GM23248 (cell line): Measurements from ENCODE around the gene SLC7A10. TPM values are rescaled to one million over a fixed set of nuclear protein-coding genes. Genes with fewer than 3 reads are reported as not detected.

ENCODE experiments used
- DNase-seq: peaks from one replicate; pipeline ENCODE4 v3.0.0-alpha.2; 2015
- H2AFZ ChIP-seq: fragments of 200-600 bp; sonication (generic); 2 replicates; pipeline ENCODE4 v1.6.1; 2016; ENCODE audit warnings: antibody characterized with exemption
- H3F3A ChIP-seq: fragments of 200-600 bp; sonication (generic); 2 replicates; pipeline ENCODE4 v1.6.1; 2016; ENCODE audit warnings: mild to moderate bottlenecking, antibody characterized with exemption, mixed run types; ENCODE audit not compliant: insufficient read depth
- H3K27ac ChIP-seq: fragments of 200-600 bp; sonication (generic); 2 replicates; pipeline ENCODE4 v1.5.1; 2016; ENCODE audit warnings: mild to moderate bottlenecking
- H3K27me3 ChIP-seq: fragments of 200-600 bp; sonication (generic); replicated peaks from 2 replicates; pipeline ENCODE4 v1.6.1; 2016; ENCODE audit warnings: mild to moderate bottlenecking; ENCODE audit not compliant: insufficient read depth
- H3K36me3 ChIP-seq: fragments of 200-600 bp; sonication (generic); 2 replicates; pipeline ENCODE4 v1.6.1; 2016; ENCODE audit warnings: low read depth, mild to moderate bottlenecking
- H3K4me1 ChIP-seq: fragments of 200-600 bp; sonication (generic); 2 replicates; pipeline ENCODE4 v1.6.1; 2016; ENCODE audit warnings: mild to moderate bottlenecking; ENCODE audit not compliant: insufficient read depth
- H3K4me2 ChIP-seq: fragments of 200-600 bp; sonication (generic); one replicate; pipeline ENCODE4 v1.6.1; 2016; ENCODE audit warnings: mild to moderate bottlenecking; ENCODE audit not compliant: unreplicated experiment
- H3K4me3 ChIP-seq: fragments of 200-600 bp; sonication (generic); 2 replicates; pipeline ENCODE4 v1.5.1; 2016; ENCODE audit warnings: mild to moderate bottlenecking
- H3K79me2 ChIP-seq: fragments of 200-600 bp; sonication (generic); 2 replicates; pipeline ENCODE4 v1.6.1; 2016; ENCODE audit warnings: mild to moderate bottlenecking; ENCODE audit not compliant: insufficient read depth
- H3K9ac ChIP-seq: fragments of 200-600 bp; sonication (generic); 2 replicates; pipeline ENCODE4 v1.6.1; 2016; ENCODE audit warnings: mild to moderate bottlenecking
- H3K9me2 ChIP-seq: fragments of 200-600 bp; sonication (generic); 2 replicates; pipeline ENCODE4 v1.6.1; 2016; ENCODE audit warnings: mixed run types, mild to moderate bottlenecking, moderate library complexity; ENCODE audit not compliant: insufficient read depth
- H3K9me3 ChIP-seq: fragments of 200-600 bp; sonication (generic); one replicate; pipeline ENCODE4 v1.6.1; 2017; ENCODE audit warnings: low read depth
- H4K20me1 ChIP-seq: fragments of 200-600 bp; sonication (generic); 2 replicates; pipeline ENCODE4 v1.6.0; 2016; ENCODE audit not compliant: insufficient read depth
- EZH2 ChIP-seq: fragments of 200-600 bp; sonication (generic); IDR thresholded peaks from 2 replicates; pipeline ENCODE4 v1.6.1; 2018; ENCODE audit warnings: antibody characterized with exemption, mild to moderate bottlenecking; ENCODE audit not compliant: insufficient read depth, poor library complexity, severe bottlenecking
- EZH2phosphoT487 ChIP-seq: fragments of 200-600 bp; sonication (generic); IDR thresholded peaks from 2 replicates; pipeline ENCODE4 v1.6.1; 2018; ENCODE audit warnings: antibody characterized with exemption, moderate library complexity, mild to moderate bottlenecking, low read depth; ENCODE audit not compliant: insufficient read depth
- WGBS, 2 experiments: methylation state at CpG; one replicate each; pipeline ENCODE4 v1.1.6; 2015 to 2017; ENCODE audit warnings: low lambda C conversion rate in 2 of 2, low coverage in 1 of 2; ENCODE audit errors: missing lambda C conversion rate in 2 of 2; 5-methylcytosine and 5-hydroxymethylcytosine counted together
- in situ Hi-C: fragments of 300-500 bp; cut with MboI; formaldehyde crosslinking; loops from 2 replicates; pipeline ENCODE4 v1.15.0; 2020
- polyA plus RNA-seq: library from polyadenylated mRNA; unstranded; fragments of >200 nt; fragmentation: Nextera tagmentation; extraction: Ambion mirVana; gene quantifications from 2 replicates; pipeline ENCODE4 v1.2.1, GENCODE V29; 2016
- total RNA-seq: library from RNA; depleted of rRNA; stranded (reverse); fragments of >200 nt; shearing (Covaris generic); gene quantifications from 2 replicates; pipeline ENCODE4 v1.2.3, GENCODE V29; 2014

The SLC7A10 gene
- total and polyA plus RNA-seq, 2 experiments from 2014 or later, result not detected

DNA sequence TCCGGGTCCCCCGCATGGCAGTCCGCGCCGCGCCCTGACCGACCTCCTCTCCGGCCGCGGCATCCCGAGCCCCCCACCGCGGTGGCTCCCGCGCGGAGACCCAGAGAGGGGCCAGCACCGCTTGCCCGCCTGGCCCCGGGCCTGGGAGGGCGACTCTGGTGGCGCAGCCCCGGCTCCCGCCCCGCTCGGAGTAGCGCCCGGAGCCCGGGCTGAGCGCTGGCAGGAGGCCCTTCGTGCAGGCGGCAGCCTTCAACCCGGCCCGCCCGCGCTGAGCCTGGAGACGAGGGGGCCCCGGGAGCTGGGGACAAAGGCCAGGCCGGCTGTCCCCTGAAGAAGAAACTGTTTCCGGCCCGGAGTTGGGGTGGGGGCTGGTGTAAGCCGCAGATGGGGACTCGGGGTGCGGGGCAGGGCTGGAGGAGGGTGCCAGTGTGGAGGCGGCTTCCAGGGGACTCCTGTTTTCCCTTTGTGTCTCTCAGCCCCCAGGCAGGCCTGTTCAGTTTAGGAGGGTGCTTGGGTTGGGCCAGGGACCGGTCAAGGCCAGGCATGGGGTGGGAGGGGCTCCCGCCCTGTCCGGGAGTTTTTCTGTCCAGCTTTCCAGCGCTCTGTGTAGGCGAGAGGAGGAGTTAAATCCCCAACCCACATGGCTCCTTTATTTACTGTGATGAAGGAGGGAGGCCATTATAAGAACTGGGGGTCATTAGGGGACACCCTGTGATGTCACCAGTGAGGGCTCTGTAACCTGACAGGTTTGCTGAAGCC is 30.6 kb downstream of the SLC7A10 start:
- TF ChIP-seq EZH2phosphoT487 (no peak), EZH2 (no peak)
- peak; percentile 70 for DNase-seq

DNA sequence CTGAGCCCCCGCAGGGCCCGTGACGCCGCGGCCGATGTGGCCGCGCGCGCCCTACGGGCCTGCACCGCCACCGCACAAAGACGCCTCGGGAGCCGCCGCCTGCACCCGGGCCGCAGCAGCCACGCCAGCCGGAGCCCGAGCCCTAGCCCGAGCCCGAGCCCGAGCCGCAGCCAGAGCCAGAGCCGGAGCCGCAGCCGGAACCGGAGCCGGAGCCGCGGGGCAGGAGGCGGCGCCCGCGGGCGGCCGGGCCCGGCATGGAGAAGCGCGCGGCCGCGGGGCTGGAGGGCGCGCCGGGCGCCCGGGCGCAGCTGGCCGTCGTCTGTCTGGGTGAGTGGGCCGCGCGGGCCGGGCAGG is 31.1 kb downstream of the SLC7A10 start:
- H3K36me3 ChIP-seq, result no peaks in the 10 kb centered on the region
- H2AFZ ChIP-seq, result peak overlapping the region; percentile 77
- H3K27ac ChIP-seq, result no peak overlapping the region
- H3K4me3 ChIP-seq, result peak overlapping the region; percentile 78
- H3F3A ChIP-seq, result no peaks in the 10 kb centered on the region; the same call in 1 of the 2 replicates
- H3K79me2 ChIP-seq, result no peaks in the 10 kb centered on the region
- H3K27me3 ChIP-seq, result no peaks in the 10 kb centered on the region; the same call in 1 of the 2 replicates
- H4K20me1 ChIP-seq, result no peaks in the 10 kb centered on the region
- peak overlapping the region; percentile 73 for H3K9ac ChIP-seq
- DNase-seq, result peak; percentile 55
- no peak for TF ChIP-seq EZH2
- TF ChIP-seq EZH2phosphoT487, result no peak
- no peaks in the 10 kb centered on the region for H3K9me2 ChIP-seq
- in situ Hi-C loops, result no loop called here
- 0 to 2% methylated on average over 32 to 36 of the region's 57 CpGs for WGBS, 2 experiments
- H3K4me1 ChIP-seq, result peaks cover 4% of the 10 kb centered on the region; the same call in 1 of the 2 replicates
- no peaks in the 10 kb centered on the region for H3K9me3 ChIP-seq
- peak overlapping the region; percentile 86 for H3K4me2 ChIP-seq

More for the DNA sequence above, 30.6 kb downstream of the SLC7A10 start:
- Histone ChIP-seq H3K36me3 (no peaks in the 10 kb centered on the region), H3K4me1 (peaks cover 4% of the 10 kb centered on the region; the same call in 1 of the 2 replicates), H2AFZ (peak overlapping the region; percentile 77), H3K9me2 (no peaks in the 10 kb centered on the region), H3F3A (no peaks in the 10 kb centered on the region; the same call in 1 of the 2 replicates), H3K9me3 (no peaks in the 10 kb centered on the region), H3K79me2 (no peaks in the 10 kb centered on the region), H3K27me3 (no peaks in the 10 kb centered on the region; the same call in 1 of the 2 replicates), H4K20me1 (no peaks in the 10 kb centered on the region), H3K9ac (peak overlapping the region; percentile 73), H3K27ac (no peak overlapping the region), H3K4me3 (peak overlapping the region; percentile 78), H3K4me2 (peak overlapping the region; percentile 86)
- in situ Hi-C loops, result no loop called here
- 3% methylated on average over 16 to 35 of the region's 49 CpGs for WGBS, 2 experiments

DNA sequence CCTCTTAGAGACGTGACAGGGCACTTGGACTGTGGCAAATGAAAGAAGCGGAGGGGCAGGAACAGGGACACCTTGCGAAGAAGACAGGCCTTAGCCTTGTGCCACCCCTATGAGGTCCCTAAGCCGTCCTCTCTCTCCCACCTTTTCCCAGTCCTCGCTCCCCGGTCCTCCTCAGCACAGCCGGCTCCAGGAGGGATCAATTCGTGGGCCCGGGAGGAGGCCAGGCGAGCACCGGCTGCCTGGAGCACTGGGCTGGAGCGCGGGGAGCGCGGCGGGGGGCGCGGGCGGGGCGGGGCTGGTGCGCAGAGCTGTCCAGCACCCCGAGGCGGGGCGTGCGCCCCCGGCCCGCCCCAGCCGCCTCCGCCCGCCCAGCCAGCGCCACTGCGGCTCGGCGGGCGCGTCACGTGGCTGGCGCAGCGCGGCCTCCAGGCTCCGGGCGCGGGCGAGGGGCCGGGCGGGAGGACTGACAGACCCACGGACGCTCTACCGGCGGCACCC is 31.7 kb downstream of the SLC7A10 start, which contains the start of gene LRP3:
LRP3 (plus strand) TSS at position 466 of the 498 bp plus-strand sequence. CDS start 456 bp downstream, outside the sequence.
- no peaks in the 10 kb centered on the region; the same call in 1 of the 2 replicates for H3K27me3 ChIP-seq
- WGBS, 2 experiments, result 6 to 21% methylated on average over 8 to 35 of the region's 50 CpGs
- peak within 1 kb of the TSS; percentile 78 for H3K4me3 ChIP-seq
- no peak within 1 kb of the TSS for H3K27ac ChIP-seq
- H2AFZ ChIP-seq, result peak within 1 kb of the TSS; percentile 77
- no peaks in the 10 kb centered on the region for H4K20me1 ChIP-seq
- no peaks in the 10 kb centered on the region; the same call in 1 of the 2 replicates for H3F3A ChIP-seq
- peak within 1 kb of the TSS; percentile 73 for H3K9ac ChIP-seq
- H3K79me2 ChIP-seq, result no peaks in the 10 kb centered on the region
- DNase-seq, result peak; percentile 54
- H3K36me3 ChIP-seq, result no peaks in the 10 kb centered on the region
- no peak for TF ChIP-seq EZH2phosphoT487
- no peak for TF ChIP-seq EZH2
- no peaks in the 10 kb centered on the region for H3K9me3 ChIP-seq
- in situ Hi-C loops, result no loop called here
- peak within 1 kb of the TSS; percentile 86 for H3K4me2 ChIP-seq
- peaks cover 4% of the 10 kb centered on the region; the same call in 1 of the 2 replicates for H3K4me1 ChIP-seq
- no peaks in the 10 kb centered on the region for H3K9me2 ChIP-seq

GRCh38 chr19:33193269-33193864 is 32.3 kb downstream of the SLC7A10 start:
- Histone ChIP-seq H3K4me3 (peak overlapping the region; percentile 49; the same call in 1 of the 2 replicates), H4K20me1 (no peaks in the 10 kb centered on the region), H2AFZ (peak overlapping the region; percentile 41; the same call in 1 of the 2 replicates), H3K4me1 (peaks cover 4% of the 10 kb centered on the region; the same call in 1 of the 2 replicates), H3K9me2 (no peaks in the 10 kb centered on the region), H3K9me3 (no peaks in the 10 kb centered on the region), H3K4me2 (no peak overlapping the region), H3K79me2 (no peaks in the 10 kb centered on the region), H3K27ac (no peak overlapping the region), H3K36me3 (no peaks in the 10 kb centered on the region), H3F3A (no peaks in the 10 kb centered on the region; the same call in 1 of the 2 replicates), H3K9ac (no peak overlapping the region), H3K27me3 (no peaks in the 10 kb centered on the region; the same call in 1 of the 2 replicates)
- TF ChIP-seq EZH2, result no peak
- no peak for TF ChIP-seq EZH2phosphoT487
- in situ Hi-C loops, result no loop called here
- DNase-seq, result no peak
- WGBS, 2 experiments, result 77 to 83% methylated on average over 8 of the region's 8 CpGs
